ENCODE results near the gene KRTAP9-8.
"Not testable (repeated sequence)": the region's sequence is repeated elsewhere in the genome, so short reads cannot be mapped to it uniquely, and the experiment has no call there.

Gene KRTAP9-8, protein sequence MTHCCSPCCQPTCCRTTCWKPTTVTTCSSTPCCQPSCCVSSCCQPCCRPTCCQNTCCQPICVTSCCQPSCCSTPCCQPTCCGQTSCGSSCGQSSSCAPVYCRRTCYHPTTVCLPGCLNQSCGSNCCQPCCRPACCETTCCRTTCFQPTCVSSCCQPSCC

DNA sequence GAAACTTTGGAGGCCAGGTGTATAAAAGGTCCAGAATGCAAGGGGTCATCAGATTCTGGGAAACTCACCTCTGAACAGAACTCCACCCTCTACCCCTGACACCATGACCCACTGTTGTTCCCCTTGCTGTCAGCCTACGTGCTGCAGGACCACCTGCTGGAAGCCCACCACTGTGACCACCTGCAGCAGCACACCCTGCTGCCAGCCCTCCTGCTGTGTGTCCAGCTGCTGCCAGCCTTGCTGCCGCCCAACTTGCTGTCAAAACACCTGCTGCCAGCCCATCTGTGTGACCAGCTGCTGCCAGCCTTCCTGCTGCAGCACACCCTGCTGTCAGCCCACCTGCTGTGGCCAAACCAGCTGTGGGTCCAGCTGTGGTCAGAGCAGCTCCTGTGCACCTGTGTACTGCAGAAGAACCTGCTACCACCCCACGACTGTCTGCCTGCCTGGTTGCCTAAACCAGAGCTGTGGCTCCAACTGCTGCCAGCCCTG, at the start of gene KRTAP9-8:
KRTAP9-8 (plus strand) TSS at position 51 of the 489 bp plus-strand sequence; CDS start at position 104, 53 bp downstream.
- in situ Hi-C loops (cut with HindIII; ENCODE audit: low pct_unique_long_range_greater_than_20kb, low sequenced_read_pairs); DNase-seq (ENCODE audit: low read depth in 1 of 2, low spot score in 1 of 2): not testable (repeated sequence)

DNA sequence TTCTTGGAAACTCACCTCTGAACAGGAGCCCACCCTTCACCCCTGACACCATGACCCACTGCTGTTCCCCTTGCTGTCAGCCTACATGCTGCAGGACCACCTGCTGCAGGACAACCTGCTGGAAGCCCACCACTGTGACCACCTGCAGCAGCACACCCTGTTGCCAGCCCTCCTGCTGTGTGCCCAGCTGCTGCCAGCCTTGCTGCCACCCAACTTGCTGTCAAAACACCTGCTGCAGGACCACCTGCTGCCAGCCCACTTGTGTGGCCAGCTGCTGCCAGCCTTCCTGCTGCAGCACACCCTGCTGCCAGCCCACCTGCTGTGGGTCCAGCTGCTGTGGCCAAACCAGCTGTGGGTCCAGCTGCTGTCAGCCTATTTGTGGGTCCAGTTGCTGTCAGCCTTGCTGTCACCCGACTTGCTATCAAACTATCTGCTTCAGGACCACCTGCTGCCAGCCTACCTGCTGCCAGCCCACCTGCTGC, 47.9 kb upstream of the KRTAP9-8 start, which contains the start of gene KRTAP9-1:
KRTAP9-1 (plus strand) TSS at position 51 of the 482 bp plus-strand sequence; CDS start at position 51, 0 bp downstream.
- in situ Hi-C loops (cut with HindIII; ENCODE audit: low pct_unique_long_range_greater_than_20kb, low sequenced_read_pairs), result not testable (repeated sequence)

DNA sequence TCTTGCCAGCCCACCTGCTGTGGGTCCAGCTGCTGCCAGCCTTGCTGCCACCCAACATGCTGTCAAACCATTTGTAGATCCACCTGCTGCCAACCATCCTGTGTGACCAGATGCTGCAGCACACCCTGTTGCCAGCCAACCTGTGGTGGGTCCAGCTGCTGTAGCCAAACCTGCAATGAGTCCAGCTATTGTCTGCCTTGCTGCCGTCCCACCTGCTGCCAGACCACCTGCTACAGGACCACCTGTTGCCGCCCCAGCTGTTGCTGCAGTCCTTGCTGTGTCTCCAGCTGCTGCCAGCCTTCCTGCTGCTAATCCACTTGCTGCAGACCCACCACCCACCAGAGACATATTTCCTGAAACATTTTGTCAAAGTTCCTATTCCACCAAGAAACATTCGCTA, 47.5 kb upstream of the KRTAP9-8 start:
- DNase-seq (ENCODE audit: low read depth in 1 of 2, low spot score in 1 of 2), result no peak

More for the DNA sequence above, 47.9 kb upstream of the KRTAP9-8 start, which contains the start of gene KRTAP9-1:
- not testable (repeated sequence) for DNase-seq (ENCODE audit: low read depth in 1 of 2, low spot score in 1 of 2)

DNA sequence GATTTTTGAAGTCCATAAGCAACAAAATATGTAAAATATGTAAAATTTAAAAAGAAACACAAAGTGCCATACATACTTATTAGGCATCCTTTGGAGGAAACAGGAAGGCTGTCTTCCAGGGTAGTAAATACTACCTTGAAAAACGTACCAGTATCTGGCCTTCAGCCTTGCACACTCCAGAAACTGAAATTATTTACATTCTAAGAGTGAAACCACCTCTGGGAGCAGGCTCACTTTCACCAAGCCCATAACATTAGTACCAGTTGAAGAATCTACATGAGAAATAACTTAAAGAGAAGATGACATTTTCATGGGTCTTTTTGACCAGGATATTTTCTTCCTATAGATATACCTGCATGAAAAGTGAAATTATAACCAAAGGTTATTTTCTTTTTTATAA, 41.7 kb upstream of the KRTAP9-8 start:
- in situ Hi-C loops (cut with HindIII; ENCODE audit: low pct_unique_long_range_greater_than_20kb, low sequenced_read_pairs), result no loop called here
- TF ChIP-seq JUND (IDR thresholded peaks at IDR 0.05; ENCODE audit: low read depth), result no peak
- no peak for DNase-seq (ENCODE audit: low read depth in 1 of 2, low spot score in 1 of 2)

More for the DNA sequence above, 47.5 kb upstream of the KRTAP9-8 start:
- no peak for TF ChIP-seq JUND (IDR thresholded peaks at IDR 0.05; ENCODE audit: low read depth)
- in situ Hi-C loops (cut with HindIII; ENCODE audit: low pct_unique_long_range_greater_than_20kb, low sequenced_read_pairs), result no loop called here

DNA sequence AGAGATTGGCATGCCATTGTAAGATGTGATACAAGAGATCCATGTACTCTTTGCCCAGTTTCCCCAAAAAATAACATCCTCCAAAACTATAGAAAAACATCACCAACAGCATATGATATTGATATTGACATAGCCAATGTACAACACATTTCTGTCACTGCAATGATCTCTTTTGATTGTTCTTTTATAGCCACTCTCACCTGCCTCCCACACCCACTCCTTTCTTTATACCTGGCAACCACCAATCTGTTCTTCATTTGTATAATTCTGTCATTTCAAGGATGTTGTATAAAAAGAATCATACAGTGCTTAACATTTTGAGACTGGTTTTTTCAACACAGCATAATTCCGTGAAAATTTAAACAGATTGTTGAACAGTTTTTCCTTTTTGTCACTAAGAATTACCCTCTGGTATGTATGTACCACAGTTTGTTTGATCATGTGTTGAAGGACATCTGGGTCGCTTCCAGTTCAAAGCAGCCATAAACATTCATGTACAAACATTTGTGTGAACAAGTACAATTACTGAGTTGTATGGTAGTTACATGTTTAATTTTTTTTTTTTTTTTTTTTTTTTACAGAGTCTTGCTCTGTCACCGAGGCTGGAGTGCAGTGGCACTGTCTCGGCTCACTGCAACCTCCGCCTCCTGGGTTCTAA, 38.2 kb upstream of the KRTAP9-8 start:
- TF ChIP-seq JUND (IDR thresholded peaks at IDR 0.05; ENCODE audit: low read depth), result no peak
- DNase-seq (ENCODE audit: low read depth in 1 of 2, low spot score in 1 of 2), result no peak
- in situ Hi-C loops (cut with HindIII; ENCODE audit: low pct_unique_long_range_greater_than_20kb, low sequenced_read_pairs), result no loop called here

DNA sequence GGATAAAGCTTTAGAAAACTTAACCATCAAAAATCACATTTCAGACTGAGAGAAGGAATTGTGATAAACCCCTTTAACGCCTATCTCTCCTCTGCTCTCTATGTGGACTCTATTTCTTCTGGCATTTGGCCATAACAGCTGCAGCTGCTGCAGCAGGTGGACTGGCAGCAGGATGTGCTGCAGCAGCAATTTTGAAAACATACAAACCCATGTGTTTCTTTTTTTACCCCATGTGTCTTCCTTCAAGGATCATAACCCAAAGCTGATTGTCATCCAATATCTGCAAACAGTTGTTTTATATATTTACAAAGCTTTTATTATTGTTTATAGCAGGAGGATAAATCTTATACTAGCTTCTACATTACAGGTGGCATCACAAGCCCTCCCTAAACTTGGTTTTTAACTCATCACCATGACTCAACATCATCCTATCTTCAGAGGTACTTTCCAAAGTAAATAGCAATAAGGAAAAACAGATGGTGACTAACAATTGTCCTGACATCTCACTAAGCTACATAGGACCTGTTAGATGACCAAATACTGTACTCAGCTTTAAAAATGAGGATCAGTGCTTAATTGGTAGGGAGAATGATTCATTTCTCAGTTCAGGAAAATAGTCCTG, 25.8 kb upstream of the KRTAP9-8 start:
- no peak for TF ChIP-seq JUND (IDR thresholded peaks at IDR 0.05; ENCODE audit: low read depth)
- in situ Hi-C loops (cut with HindIII; ENCODE audit: low pct_unique_long_range_greater_than_20kb, low sequenced_read_pairs), result no loop called here
- no peak for DNase-seq (ENCODE audit: low read depth in 1 of 2, low spot score in 1 of 2)

DNA sequence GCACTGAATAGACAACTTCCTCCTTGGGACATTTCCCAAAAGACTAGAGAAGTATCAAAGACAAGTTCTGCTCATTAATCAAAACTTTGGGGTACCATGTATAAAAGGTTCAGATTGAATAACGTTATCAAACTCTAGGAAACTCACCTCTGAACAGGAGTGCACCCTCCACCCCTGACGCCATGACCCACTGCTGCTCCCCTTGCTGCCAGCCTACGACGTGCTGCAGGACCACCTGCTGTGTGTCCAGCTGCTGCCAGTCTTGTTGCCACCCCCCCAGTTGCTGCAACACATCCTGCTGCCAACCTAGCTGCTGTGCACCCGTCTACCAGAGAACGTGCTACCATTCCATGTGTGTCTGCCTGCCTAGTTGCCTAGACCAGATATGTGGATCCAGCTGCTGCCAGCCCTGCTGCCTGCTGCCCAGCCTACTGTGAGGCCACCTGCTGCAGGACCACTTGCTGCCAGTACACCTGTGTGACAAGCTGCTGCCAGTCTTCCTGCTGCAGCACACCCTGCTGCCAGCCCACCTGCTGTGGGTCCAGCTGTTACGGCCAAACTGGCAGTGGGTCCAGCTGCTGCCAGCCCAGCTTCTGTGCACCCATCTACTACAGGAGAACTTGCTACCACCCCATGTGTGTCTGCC, 25.2 kb upstream of the KRTAP9-8 start:
- in situ Hi-C loops (cut with HindIII; ENCODE audit: low pct_unique_long_range_greater_than_20kb, low sequenced_read_pairs), result no loop called here
- no peak for TF ChIP-seq JUND (IDR thresholded peaks at IDR 0.05; ENCODE audit: low read depth)
- no peak for DNase-seq (ENCODE audit: low read depth in 1 of 2, low spot score in 1 of 2)

DNA sequence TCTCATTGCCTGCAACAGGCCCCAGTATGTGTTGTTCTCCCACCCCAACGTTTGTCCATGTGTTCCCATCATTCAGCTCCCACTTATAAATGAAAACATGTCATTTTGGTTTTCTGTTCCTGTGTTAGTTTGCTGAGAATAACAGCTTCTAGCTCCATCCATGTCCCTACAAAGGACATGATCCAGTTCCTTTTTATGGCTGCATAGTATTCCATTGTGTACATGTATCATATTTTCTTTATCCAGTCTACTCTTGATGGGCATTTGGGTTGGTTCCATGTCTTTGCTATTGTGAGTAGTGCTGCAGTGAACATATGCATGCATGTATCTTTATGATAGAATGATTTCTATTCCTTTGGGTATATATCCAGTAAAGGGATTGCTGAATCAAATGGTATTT, 22.1 kb upstream of the KRTAP9-8 start:
- DNase-seq (ENCODE audit: low read depth in 1 of 2, low spot score in 1 of 2), result no peak
- in situ Hi-C loops (cut with HindIII; ENCODE audit: low pct_unique_long_range_greater_than_20kb, low sequenced_read_pairs), result no loop called here
- TF ChIP-seq JUND (IDR thresholded peaks at IDR 0.05; ENCODE audit: low read depth), result no peak

DNA sequence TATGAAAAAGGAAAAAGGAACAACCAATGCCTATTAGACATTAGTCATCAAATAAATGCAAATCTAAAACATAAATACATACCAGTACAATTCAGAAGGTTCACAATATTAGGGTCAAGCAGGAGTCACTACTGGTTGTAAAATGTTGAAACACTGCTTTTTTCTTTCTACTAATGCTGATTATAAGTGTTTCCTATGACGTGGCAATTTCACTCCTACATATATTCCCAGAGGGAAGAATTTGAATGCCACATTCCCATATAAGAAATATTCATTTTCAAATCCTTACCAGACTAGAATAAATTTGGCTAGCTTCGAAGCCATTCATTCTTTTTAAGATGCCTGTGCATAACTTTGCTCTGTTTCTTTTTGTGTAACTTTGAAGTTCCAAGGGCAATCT, 14.0 kb upstream of the KRTAP9-8 start:
- TF ChIP-seq JUND (IDR thresholded peaks at IDR 0.05; ENCODE audit: low read depth), result no peak
- no peak for DNase-seq (ENCODE audit: low read depth in 1 of 2, low spot score in 1 of 2)
- in situ Hi-C loops (cut with HindIII; ENCODE audit: low pct_unique_long_range_greater_than_20kb, low sequenced_read_pairs), result no loop called here

DNA sequence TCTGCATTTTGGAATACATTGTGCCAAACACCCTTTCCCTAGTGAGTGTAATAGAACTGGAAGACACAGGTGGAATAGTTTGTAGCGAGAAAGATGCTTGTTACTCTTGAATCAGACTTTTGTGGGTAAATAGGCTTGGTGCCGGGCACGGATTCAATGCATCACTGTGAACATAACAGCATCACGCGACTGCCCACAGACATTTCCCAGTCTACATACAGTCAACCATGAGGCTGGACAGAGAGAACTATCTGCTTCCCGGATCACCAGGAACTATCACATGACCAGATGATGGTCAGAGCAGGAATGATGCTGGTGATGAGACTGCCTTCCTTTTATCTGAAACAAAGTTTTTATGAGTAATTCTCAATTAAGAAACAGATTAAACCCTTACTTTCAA, 11.7 kb upstream of the KRTAP9-8 start:
- in situ Hi-C loops (cut with HindIII; ENCODE audit: low pct_unique_long_range_greater_than_20kb, low sequenced_read_pairs), result no loop called here
- no peak for TF ChIP-seq JUND (IDR thresholded peaks at IDR 0.05; ENCODE audit: low read depth)
- no peak for DNase-seq (ENCODE audit: low read depth in 1 of 2, low spot score in 1 of 2)

DNA sequence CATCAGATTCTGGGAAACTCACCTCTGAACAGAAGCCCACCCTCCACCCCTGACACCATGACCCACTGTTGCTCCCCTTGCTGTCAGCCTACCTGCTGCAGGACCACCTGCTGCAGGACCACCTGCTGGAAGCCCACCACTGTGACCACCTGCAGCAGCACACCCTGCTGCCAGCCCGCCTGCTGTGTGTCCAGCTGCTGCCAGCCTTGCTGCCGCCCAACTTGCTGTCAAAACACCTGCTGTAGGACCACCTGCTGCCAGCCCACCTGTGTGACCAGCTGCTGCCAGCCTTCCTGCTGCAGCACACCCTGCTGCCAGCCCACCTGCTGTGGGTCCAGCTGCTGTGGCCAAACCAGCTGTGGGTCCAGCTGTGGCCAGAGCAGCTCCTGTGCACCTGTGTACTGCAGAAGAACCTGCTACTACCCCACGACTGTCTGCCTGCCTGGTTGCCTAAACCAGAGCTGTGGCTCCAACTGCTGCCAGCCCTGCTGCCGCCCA, 11.2 kb upstream of the KRTAP9-8 start, which contains the start of gene KRTAP9-2:
KRTAP9-2 (plus strand) TSS at position 51 of the 498 bp plus-strand sequence; CDS start at position 58, 7 bp downstream.
- in situ Hi-C loops (cut with HindIII; ENCODE audit: low pct_unique_long_range_greater_than_20kb, low sequenced_read_pairs); DNase-seq (ENCODE audit: low read depth in 1 of 2, low spot score in 1 of 2): not testable (repeated sequence)

DNA sequence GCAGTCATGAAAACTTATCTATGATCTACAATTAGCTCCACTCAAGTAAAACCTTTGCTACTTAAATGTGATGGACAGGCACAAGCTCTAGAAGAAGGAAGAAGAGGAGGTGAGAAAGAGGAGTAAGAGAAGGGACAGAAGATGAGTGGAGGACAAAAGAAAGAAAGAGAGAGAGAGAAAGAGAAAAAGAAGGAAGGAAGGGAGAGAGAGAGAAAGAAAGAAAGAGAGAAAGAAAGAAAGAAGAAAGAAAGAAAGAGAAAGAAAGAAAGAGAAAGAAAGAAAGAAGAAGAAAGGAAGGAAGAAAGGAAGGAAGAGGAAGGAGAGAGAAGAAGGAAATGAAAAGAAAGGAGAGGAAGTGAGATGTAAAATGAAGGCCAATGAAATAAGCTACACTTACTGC, 7.7 kb upstream of the KRTAP9-8 start:
- TF ChIP-seq JUND (IDR thresholded peaks at IDR 0.05; ENCODE audit: low read depth), result no peak
- in situ Hi-C loops (cut with HindIII; ENCODE audit: low pct_unique_long_range_greater_than_20kb, low sequenced_read_pairs), result no loop called here
- DNase-seq (ENCODE audit: low read depth in 1 of 2, low spot score in 1 of 2), result no peak
